ENCODE measurements around the gene LSM7. TPM values are rescaled to one million over a fixed set of nuclear protein-coding genes. Genes with fewer than 3 reads are reported as not detected.

LSM7 gene
- total and polyA plus RNA-seq, 2 of the 13 experiments (the other 11 are each of a cell fraction or from before 2014, with no cell fraction given) = 140 to 205 TPM

- TF ChIP-seq ZNF704 (CRISPR knock-in tag; IDR thresholded peaks at IDR 0.05; ENCODE audit: borderline replicate concordance) (0 out of 2 replicates have a peak, but pooled peaks have one; percentile 22), NR2F6 (IDR thresholded peaks at IDR 0.05) (peak; percentile 75), NR2F6 (CRISPR knock-in tag; IDR thresholded peaks at IDR 0.05) (peak; percentile 52; the same call in 1 of the 2 replicates), YEATS4 (CRISPR knock-in tag; IDR thresholded peaks at IDR 0.05; ENCODE audit: borderline replicate concordance) (peak; percentile 58; the same call in 1 of the 2 replicates), FOXP4 (CRISPR knock-in tag; IDR thresholded peaks at IDR 0.05) (no peak), ZNF619 (CRISPR knock-in tag; IDR thresholded peaks at IDR 0.05) (0 out of 2 replicates have a peak, but pooled peaks have one; percentile 16), KLF13 (CRISPR knock-in tag; IDR thresholded peaks at IDR 0.05) (no peak), ZBTB33 (CRISPR knock-in tag; IDR thresholded peaks at IDR 0.05) (no peak), HNF4A (CRISPR knock-in tag; IDR thresholded peaks at IDR 0.05) (peak; percentile 81), ZNF333 (CRISPR knock-in tag; IDR thresholded peaks at IDR 0.05; ENCODE audit: borderline replicate concordance) (peak; percentile 58; the same call in 1 of the 2 replicates), TIGD3 (CRISPR knock-in tag; IDR thresholded peaks at IDR 0.05; ENCODE audit: borderline replicate concordance) (no peak), ADNP (CRISPR knock-in tag; IDR thresholded peaks at IDR 0.05) (no peak), THRA (CRISPR knock-in tag; IDR thresholded peaks at IDR 0.05; ENCODE audit: borderline replicate concordance) (peak; percentile 19; the same call in 1 of the 2 replicates), KDM6A (CRISPR knock-in tag; IDR thresholded peaks at IDR 0.05; ENCODE audit: low read depth) (peak; percentile 60; the same call in 1 of the 2 replicates), ZNF430 (CRISPR knock-in tag; IDR thresholded peaks at IDR 0.05) (peak; percentile 80), ZFY (CRISPR knock-in tag; IDR thresholded peaks at IDR 0.05) (peak; percentile 50), TBX3 (IDR thresholded peaks at IDR 0.05; ENCODE audit: borderline replicate concordance) (no peak), NR2C2 (CRISPR knock-in tag; IDR thresholded peaks at IDR 0.05; ENCODE audit: borderline replicate concordance) (peak; percentile 54; the same call in 1 of the 2 replicates), ZBTB7B (CRISPR knock-in tag; IDR thresholded peaks at IDR 0.05) (peak; percentile 61), PHF21A (CRISPR knock-in tag; IDR thresholded peaks at IDR 0.05) (peak; percentile 69; the same call in 1 of the 2 replicates), ZNF879 (CRISPR knock-in tag; IDR thresholded peaks at IDR 0.05) (no peak)
These were observed 40.0 kb downstream of the LSM7 start (continued) for GRCh38 chr19:2288338-2288817.

Measured in HepG2 (cell line).